HG02763 (cell line): Measurements from ENCODE around the gene TAS2R20.
"Not testable (repeated sequence)": the region's sequence is repeated elsewhere in the genome, so short reads cannot be mapped to it uniquely, and the experiment has no call there.

Source experiments
- ATAC-seq: cut with Tn5 transposase; IDR thresholded peaks from one replicate; pipeline ENCODE4 v1.9.1; 2021; ENCODE audit warnings: mild to moderate bottlenecking, moderate library complexity; ENCODE audit not compliant: unreplicated experiment

Gene TAS2R20

GRCh38 chr12:10998204-10998603 lies at the start of gene TAS2R20:
Gene TAS2R20, minus strand, starts transcription at chr12:10998304. Its CDS starts 429 bp downstream, at chr12:10997875.
- ATAC-seq, result no peak

- ATAC-seq, result not testable (repeated sequence)
Observed at GRCh38 chr12:11041366-11041765, 43.3 kb upstream of the TAS2R20 start.

GRCh38 chr12:11040162-11040561 lies 42.1 kb upstream of the TAS2R20 start:
- no peak for ATAC-seq

GRCh38 chr12:11039171-11039570 lies 41.1 kb upstream of the TAS2R20 start:
- ATAC-seq, result no peak

GRCh38 chr12:11033959-11034358 lies 35.9 kb upstream of the TAS2R20 start:
- not testable (repeated sequence) for ATAC-seq

- ATAC-seq, result no peak
Observed at GRCh38 chr12:11031307-11031706, 33.2 kb upstream of the TAS2R20 start, which contains the start of gene TAS2R31. Gene TAS2R31, minus strand, starts transcription at chr12:11031407. Its CDS starts 72 bp downstream, at chr12:11031335.

- ATAC-seq, result no peak
Observed at GRCh38 chr12:11026118-11026517, 28.0 kb upstream of the TAS2R20 start.

GRCh38 chr12:11023387-11023786 lies 25.3 kb upstream of the TAS2R20 start:
- ATAC-seq, result no peak

- no peak for ATAC-seq
Observed at GRCh38 chr12:11022520-11022919, 24.4 kb upstream of the TAS2R20 start, which contains the start of gene TAS2R19. Gene TAS2R19, minus strand, starts transcription at chr12:11022620. Its CDS starts 49 bp downstream, at chr12:11022571.

GRCh38 chr12:11016937-11017336 lies 18.8 kb upstream of the TAS2R20 start:
- ATAC-seq, result no peak

GRCh38 chr12:11015775-11016430 lies 17.8 kb upstream of the TAS2R20 start:
- ATAC-seq, result no peak

GRCh38 chr12:11014234-11014633 lies 16.1 kb upstream of the TAS2R20 start:
- ATAC-seq, result no peak

GRCh38 chr12:11007608-11008007 lies 9.5 kb upstream of the TAS2R20 start:
- ATAC-seq, result no peak

- no peak for ATAC-seq
Observed at GRCh38 chr12:10994307-10994706, 3.8 kb downstream of the TAS2R20 start.

- no peak for ATAC-seq
Observed at GRCh38 chr12:10989107-10989506, 9.0 kb downstream of the TAS2R20 start.

GRCh38 chr12:10986812-10987211 lies 11.3 kb downstream of the TAS2R20 start, which contains the start of gene TAS2R50:
Gene TAS2R50, minus strand, starts transcription at chr12:10986912. Its CDS starts 52 bp downstream, at chr12:10986860.
- ATAC-seq, result no peak

- ATAC-seq, result no peak
Observed at GRCh38 chr12:10982244-10982643, 15.9 kb downstream of the TAS2R20 start.

GRCh38 chr12:10974965-10975364 lies 23.1 kb downstream of the TAS2R20 start:
- no peak for ATAC-seq

- ATAC-seq, result no peak
Observed at GRCh38 chr12:10968765-10969456, 29.2 kb downstream of the TAS2R20 start.

GRCh38 chr12:10967409-10967808 lies 30.7 kb downstream of the TAS2R20 start:
- no peak for ATAC-seq

GRCh38 chr12:10966314-10966713 lies 31.8 kb downstream of the TAS2R20 start:
- no peak for ATAC-seq

- no peak for ATAC-seq
Observed at GRCh38 chr12:10965476-10965875, 32.6 kb downstream of the TAS2R20 start.
